GF-D8 (cell line): ENCODE results near the gene HPCAL4.

Experiments used
- DNase-seq: peaks from one replicate; lab custom pipeline; 2025; lab: John Stamatoyannopoulos, UW

HPCAL4 gene

GRCh38 chr1:39691383-39692151, at the start of gene HPCAL4:
Gene HPCAL4, minus strand, starts transcription at chr1:39691433. Its CDS starts 6,830 bp downstream, at chr1:39684603.
- DNase-seq, result no peak

GRCh38 chr1:39738622-39739366, 47.6 kb upstream of the HPCAL4 start, which contains the start of gene PPIE:
Gene PPIE, plus strand, starts transcription at chr1:39738882. Its CDS starts 19 bp downstream, at chr1:39738901.
- peak; percentile 48 for DNase-seq

- no peak for DNase-seq
These were observed 46.4 kb upstream of the HPCAL4 start for GRCh38 chr1:39737546-39738169.

GRCh38 chr1:39735731-39736130, 44.5 kb upstream of the HPCAL4 start:
- no peak for DNase-seq

GRCh38 chr1:39733161-39733560, 41.9 kb upstream of the HPCAL4 start:
- DNase-seq, result no peak

- DNase-seq, result no peak
These were observed 41.5 kb upstream of the HPCAL4 start for GRCh38 chr1:39732730-39733129.

- no peak for DNase-seq
These were observed 38.6 kb upstream of the HPCAL4 start for GRCh38 chr1:39729842-39730241.

- DNase-seq, result no peak
These were observed 37.8 kb upstream of the HPCAL4 start for GRCh38 chr1:39729030-39729429.

- no peak for DNase-seq
These were observed 36.7 kb upstream of the HPCAL4 start for GRCh38 chr1:39727932-39728317.

- no peak for DNase-seq
These were observed 36.1 kb upstream of the HPCAL4 start for GRCh38 chr1:39727221-39727931.

GRCh38 chr1:39726600-39726999, 35.4 kb upstream of the HPCAL4 start:
- DNase-seq, result no peak

- DNase-seq, result no peak
These were observed 31.3 kb upstream of the HPCAL4 start for GRCh38 chr1:39722495-39722894.

GRCh38 chr1:39721664-39722063, 30.4 kb upstream of the HPCAL4 start:
- no peak for DNase-seq

GRCh38 chr1:39720094-39720999, 29.1 kb upstream of the HPCAL4 start:
- peak; percentile 31 for DNase-seq

GRCh38 chr1:39717809-39718208, 26.6 kb upstream of the HPCAL4 start:
- no peak for DNase-seq

GRCh38 chr1:39713557-39713956, 22.3 kb upstream of the HPCAL4 start:
- no peak for DNase-seq

- no peak for DNase-seq
These were observed 20.7 kb upstream of the HPCAL4 start for GRCh38 chr1:39711966-39712340.

- DNase-seq, result no peak
These were observed 20.1 kb upstream of the HPCAL4 start for GRCh38 chr1:39711104-39711965.

- DNase-seq, result no peak
These were observed 16.3 kb upstream of the HPCAL4 start for GRCh38 chr1:39707506-39707905.

GRCh38 chr1:39704757-39705156, 13.5 kb upstream of the HPCAL4 start:
- DNase-seq, result no peak
